ENCODE data around the gene EXOSC1.
"Not testable (repeated sequence)": the region's sequence is repeated elsewhere in the genome, so short reads cannot be mapped to it uniquely, and the experiment has no call there.

DNA sequence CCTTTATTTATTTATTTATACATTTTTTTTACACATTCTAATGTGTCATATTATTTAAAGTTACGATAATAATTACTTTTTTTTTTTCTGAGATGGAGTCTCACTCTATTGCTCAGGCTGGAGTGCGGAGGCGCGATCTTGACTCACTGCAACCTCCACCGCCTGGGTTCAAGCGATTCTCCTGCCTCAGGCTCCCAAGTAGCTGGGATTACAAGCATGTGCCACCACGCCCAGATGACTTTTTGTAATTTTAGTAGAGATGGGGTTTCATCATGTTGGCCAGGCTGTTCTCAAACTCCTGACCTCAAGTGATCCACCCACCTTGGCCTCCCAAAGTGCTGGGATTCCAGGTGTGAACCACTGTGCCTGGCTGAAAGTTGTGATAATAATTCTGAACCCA lies 39.3 kb downstream of the EXOSC1 start:
- TF ChIP-seq, protein P1, sequence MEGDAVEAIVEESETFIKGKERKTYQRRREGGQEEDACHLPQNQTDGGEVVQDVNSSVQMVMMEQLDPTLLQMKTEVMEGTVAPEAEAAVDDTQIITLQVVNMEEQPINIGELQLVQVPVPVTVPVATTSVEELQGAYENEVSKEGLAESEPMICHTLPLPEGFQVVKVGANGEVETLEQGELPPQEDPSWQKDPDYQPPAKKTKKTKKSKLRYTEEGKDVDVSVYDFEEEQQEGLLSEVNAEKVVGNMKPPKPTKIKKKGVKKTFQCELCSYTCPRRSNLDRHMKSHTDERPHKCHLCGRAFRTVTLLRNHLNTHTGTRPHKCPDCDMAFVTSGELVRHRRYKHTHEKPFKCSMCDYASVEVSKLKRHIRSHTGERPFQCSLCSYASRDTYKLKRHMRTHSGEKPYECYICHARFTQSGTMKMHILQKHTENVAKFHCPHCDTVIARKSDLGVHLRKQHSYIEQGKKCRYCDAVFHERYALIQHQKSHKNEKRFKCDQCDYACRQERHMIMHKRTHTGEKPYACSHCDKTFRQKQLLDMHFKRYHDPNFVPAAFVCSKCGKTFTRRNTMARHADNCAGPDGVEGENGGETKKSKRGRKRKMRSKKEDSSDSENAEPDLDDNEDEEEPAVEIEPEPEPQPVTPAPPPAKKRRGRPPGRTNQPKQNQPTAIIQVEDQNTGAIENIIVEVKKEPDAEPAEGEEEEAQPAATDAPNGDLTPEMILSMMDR (IDR thresholded peaks at IDR 0.05; ENCODE audit: low read depth, low read length), result not testable (repeated sequence)
- TF ChIP-seq EZH2phosphoT487 (IDR thresholded peaks at IDR 0.05; ENCODE audit: low read depth), result not testable (repeated sequence)
